Measurements from ENCODE around the gene MAPKAPK2.

The MAPKAPK2 gene

GRCh38 chr1:206709322-206709721, 24.6 kb downstream of the MAPKAPK2 start:
- no peak overlapping the region for H3K4me2 ChIP-seq (ENCODE audit: low read length)
- peaks cover 14% of the 10 kb centered on the region for H3K4me1 ChIP-seq (ENCODE audit: insufficient read depth, low read length, severe bottlenecking)
- no peak overlapping the region for H3K27ac ChIP-seq (ENCODE audit: low read depth, low read length, poor library complexity, severe bottlenecking)
- no peak overlapping the region for H2AFZ ChIP-seq (ENCODE audit: low read length)
- no peak overlapping the region for H3K4me3 ChIP-seq (ENCODE audit: low read depth, low read length, poor library complexity, severe bottlenecking)
- no peaks in the 10 kb centered on the region for H3K27me3 ChIP-seq (ENCODE audit: insufficient read depth, low read length)
- no peaks in the 10 kb centered on the region for H3F3A ChIP-seq (ENCODE audit: insufficient read depth, low read length)
- H3K9ac ChIP-seq (ENCODE audit: low read length): no peak overlapping the region
- H4K20me1 ChIP-seq (ENCODE audit: insufficient read depth, low read length): no peaks in the 10 kb centered on the region; the same call in 1 of the 2 replicates
- no peaks in the 10 kb centered on the region for H3K36me3 ChIP-seq (ENCODE audit: insufficient read depth, low read length)
- TF ChIP-seq, protein P1, sequence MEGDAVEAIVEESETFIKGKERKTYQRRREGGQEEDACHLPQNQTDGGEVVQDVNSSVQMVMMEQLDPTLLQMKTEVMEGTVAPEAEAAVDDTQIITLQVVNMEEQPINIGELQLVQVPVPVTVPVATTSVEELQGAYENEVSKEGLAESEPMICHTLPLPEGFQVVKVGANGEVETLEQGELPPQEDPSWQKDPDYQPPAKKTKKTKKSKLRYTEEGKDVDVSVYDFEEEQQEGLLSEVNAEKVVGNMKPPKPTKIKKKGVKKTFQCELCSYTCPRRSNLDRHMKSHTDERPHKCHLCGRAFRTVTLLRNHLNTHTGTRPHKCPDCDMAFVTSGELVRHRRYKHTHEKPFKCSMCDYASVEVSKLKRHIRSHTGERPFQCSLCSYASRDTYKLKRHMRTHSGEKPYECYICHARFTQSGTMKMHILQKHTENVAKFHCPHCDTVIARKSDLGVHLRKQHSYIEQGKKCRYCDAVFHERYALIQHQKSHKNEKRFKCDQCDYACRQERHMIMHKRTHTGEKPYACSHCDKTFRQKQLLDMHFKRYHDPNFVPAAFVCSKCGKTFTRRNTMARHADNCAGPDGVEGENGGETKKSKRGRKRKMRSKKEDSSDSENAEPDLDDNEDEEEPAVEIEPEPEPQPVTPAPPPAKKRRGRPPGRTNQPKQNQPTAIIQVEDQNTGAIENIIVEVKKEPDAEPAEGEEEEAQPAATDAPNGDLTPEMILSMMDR (IDR thresholded peaks at IDR 0.05; ENCODE audit: low read length): no peak
- TF ChIP-seq EZH2 (IDR thresholded peaks at IDR 0.05; ENCODE audit: borderline replicate concordance, low read length): no peak
- no peaks in the 10 kb centered on the region for H3K79me2 ChIP-seq (ENCODE audit: insufficient read depth, low read length)
- H3K9me2 ChIP-seq (ENCODE audit: low read depth, low read length): no peaks in the 10 kb centered on the region
- no peaks in the 10 kb centered on the region for H3K9me3 ChIP-seq (ENCODE audit: low read length)

- no peak overlapping the region for H3K4me2 ChIP-seq (ENCODE audit: low read length)
- H3K4me3 ChIP-seq (ENCODE audit: low read depth, low read length, poor library complexity, severe bottlenecking): no peak overlapping the region
- no peaks in the 10 kb centered on the region for H3K79me2 ChIP-seq (ENCODE audit: insufficient read depth, low read length)
- no peaks in the 10 kb centered on the region for H3K9me2 ChIP-seq (ENCODE audit: low read depth, low read length)
- no peaks in the 10 kb centered on the region for H3K9me3 ChIP-seq (ENCODE audit: low read length)
- no peak overlapping the region for H2AFZ ChIP-seq (ENCODE audit: low read length)
- no peak overlapping the region for H3K9ac ChIP-seq (ENCODE audit: low read length)
- no peak overlapping the region for H3K27ac ChIP-seq (ENCODE audit: low read depth, low read length, poor library complexity, severe bottlenecking)
- H3K4me1 ChIP-seq (ENCODE audit: insufficient read depth, low read length, severe bottlenecking): peaks cover 15% of the 10 kb centered on the region
- H3F3A ChIP-seq (ENCODE audit: insufficient read depth, low read length): no peaks in the 10 kb centered on the region
- no peak for TF ChIP-seq EZH2 (IDR thresholded peaks at IDR 0.05; ENCODE audit: borderline replicate concordance, low read length)
- TF ChIP-seq, protein P1 (IDR thresholded peaks at IDR 0.05; ENCODE audit: low read length): no peak
- no peaks in the 10 kb centered on the region for H3K36me3 ChIP-seq (ENCODE audit: insufficient read depth, low read length)
- H3K27me3 ChIP-seq (ENCODE audit: insufficient read depth, low read length): no peaks in the 10 kb centered on the region
- H4K20me1 ChIP-seq (ENCODE audit: insufficient read depth, low read length): no peaks in the 10 kb centered on the region; the same call in 1 of the 2 replicates
These were observed 25.2 kb downstream of the MAPKAPK2 start for GRCh38 chr1:206709772-206710459.

DNA sequence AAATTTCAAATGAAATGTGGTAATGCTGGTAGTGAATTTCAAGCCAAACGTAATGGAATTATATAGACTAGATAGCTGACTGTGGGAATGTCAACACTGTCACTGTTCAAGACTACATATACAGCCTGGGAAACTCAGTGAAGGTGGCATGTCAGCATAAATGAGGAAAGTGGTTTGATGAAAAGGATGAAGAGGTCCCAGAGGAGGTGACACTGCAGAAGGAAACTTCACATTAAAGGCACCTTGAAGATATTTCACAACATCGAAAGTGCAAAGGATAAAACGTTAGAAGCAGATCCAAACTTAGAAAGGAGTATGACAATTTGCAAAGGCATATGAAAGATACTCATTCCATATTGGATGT, 25.7 kb downstream of the MAPKAPK2 start:
- Histone ChIP-seq H3K9me2 (ENCODE audit: low read depth, low read length) (no peaks in the 10 kb centered on the region), H4K20me1 (ENCODE audit: insufficient read depth, low read length) (no peaks in the 10 kb centered on the region; the same call in 1 of the 2 replicates), H3K27ac (ENCODE audit: low read depth, low read length, poor library complexity, severe bottlenecking) (no peak overlapping the region), H3K9ac (ENCODE audit: low read length) (no peak overlapping the region), H3F3A (ENCODE audit: insufficient read depth, low read length) (no peaks in the 10 kb centered on the region), H3K9me3 (ENCODE audit: low read length) (no peaks in the 10 kb centered on the region), H3K27me3 (ENCODE audit: insufficient read depth, low read length) (no peaks in the 10 kb centered on the region), H3K4me1 (ENCODE audit: insufficient read depth, low read length, severe bottlenecking) (peaks cover 15% of the 10 kb centered on the region), H3K36me3 (ENCODE audit: insufficient read depth, low read length) (no peaks in the 10 kb centered on the region), H3K4me3 (ENCODE audit: low read depth, low read length, poor library complexity, severe bottlenecking) (no peak overlapping the region), H2AFZ (ENCODE audit: low read length) (no peak overlapping the region), H3K79me2 (ENCODE audit: insufficient read depth, low read length) (no peaks in the 10 kb centered on the region), H3K4me2 (ENCODE audit: low read length) (no peak overlapping the region)
- TF ChIP-seq, protein P1 (IDR thresholded peaks at IDR 0.05; ENCODE audit: low read length): no peak
- no peak for TF ChIP-seq EZH2 (IDR thresholded peaks at IDR 0.05; ENCODE audit: borderline replicate concordance, low read length)

All from OCI-LY1 (cell line).